Raji (cell line): ENCODE data around the gene SUCLG2.

Source experiments
- POLR2A ChIP-seq: IDR thresholded peaks from 2 replicates; pipeline ENCODE4 v1.6.1; 2011; ENCODE audit warnings: low read depth, low read length, control low read depth; ENCODE audit not compliant: insufficient read depth

Gene SUCLG2, protein sequence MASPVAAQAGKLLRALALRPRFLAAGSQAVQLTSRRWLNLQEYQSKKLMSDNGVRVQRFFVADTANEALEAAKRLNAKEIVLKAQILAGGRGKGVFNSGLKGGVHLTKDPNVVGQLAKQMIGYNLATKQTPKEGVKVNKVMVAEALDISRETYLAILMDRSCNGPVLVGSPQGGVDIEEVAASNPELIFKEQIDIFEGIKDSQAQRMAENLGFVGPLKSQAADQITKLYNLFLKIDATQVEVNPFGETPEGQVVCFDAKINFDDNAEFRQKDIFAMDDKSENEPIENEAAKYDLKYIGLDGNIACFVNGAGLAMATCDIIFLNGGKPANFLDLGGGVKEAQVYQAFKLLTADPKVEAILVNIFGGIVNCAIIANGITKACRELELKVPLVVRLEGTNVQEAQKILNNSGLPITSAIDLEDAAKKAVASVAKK

GRCh38 chr3:67654099-67654843 is at the start of gene SUCLG2:
SUCLG2 (minus strand) TSS chr3:67654612; CDS start chr3:67654586, 26 bp downstream.
- peak; percentile 76 for TF ChIP-seq POLR2A

DNA sequence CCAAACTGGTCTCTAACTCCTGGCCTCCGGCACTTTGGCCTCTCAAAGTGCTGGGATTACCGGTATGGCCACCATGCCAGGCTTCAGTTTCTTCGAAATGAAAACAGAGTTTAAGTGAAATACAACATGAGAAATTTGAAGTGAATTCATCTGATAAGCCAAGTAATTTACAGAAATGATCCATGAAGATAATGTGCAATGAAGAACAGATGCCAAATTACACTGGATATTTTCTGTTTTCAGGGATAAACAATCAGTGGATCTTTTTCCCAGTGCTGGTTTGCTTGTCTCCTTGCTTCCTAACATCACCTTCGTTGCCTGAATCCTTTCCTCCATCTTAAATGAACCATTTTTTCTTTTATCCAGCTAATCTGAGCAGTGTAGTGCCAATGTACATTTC is 46.2 kb upstream of the SUCLG2 start:
- TF ChIP-seq POLR2A, result no peak

DNA sequence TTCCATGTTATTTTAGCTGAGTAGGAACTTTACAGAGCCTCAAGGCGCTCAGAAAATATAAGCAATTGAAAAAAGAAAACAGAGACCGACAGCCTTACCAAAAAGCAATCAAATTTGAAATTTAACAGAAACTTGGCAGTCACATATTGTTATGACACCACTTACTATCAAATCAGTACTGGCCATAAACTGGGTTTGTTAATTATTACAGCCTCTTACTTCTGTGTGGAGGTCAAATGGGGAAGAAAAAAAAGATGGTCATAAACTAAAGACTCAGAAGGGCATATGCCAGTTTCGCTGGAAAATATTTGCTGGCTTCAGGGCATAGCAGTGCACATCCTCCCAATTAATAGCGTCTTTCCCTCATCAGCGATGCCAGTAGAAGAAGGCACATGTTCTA is 45.5 kb upstream of the SUCLG2 start:
- TF ChIP-seq POLR2A, result no peak

GRCh38 chr3:67692621-67693020 is 38.2 kb upstream of the SUCLG2 start:
- TF ChIP-seq POLR2A, result no peak

DNA sequence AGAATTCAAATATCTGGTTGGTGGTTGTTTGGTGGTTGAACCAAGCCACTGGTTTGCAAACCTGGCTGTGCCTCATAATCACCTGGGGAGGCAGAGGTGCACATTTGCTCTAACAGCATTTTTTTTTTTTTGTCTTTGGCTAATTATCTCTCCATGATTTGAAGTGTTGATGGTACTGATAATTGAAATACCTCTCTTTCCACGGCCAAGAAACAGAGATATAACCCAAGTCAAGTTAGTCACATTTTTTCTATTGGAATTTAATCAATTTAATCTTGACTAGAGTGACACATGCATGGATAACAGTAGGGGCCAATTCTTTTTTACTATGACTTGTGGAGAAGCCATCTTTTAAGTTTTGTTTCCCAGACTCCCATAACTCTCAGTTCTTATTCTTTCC is 37.5 kb upstream of the SUCLG2 start:
- TF ChIP-seq POLR2A, result no peak

- TF ChIP-seq POLR2A, result no peak
Observed at GRCh38 chr3:67691207-67691606, 36.8 kb upstream of the SUCLG2 start.

GRCh38 chr3:67689806-67690205 is 35.4 kb upstream of the SUCLG2 start:
- TF ChIP-seq POLR2A, result no peak

DNA sequence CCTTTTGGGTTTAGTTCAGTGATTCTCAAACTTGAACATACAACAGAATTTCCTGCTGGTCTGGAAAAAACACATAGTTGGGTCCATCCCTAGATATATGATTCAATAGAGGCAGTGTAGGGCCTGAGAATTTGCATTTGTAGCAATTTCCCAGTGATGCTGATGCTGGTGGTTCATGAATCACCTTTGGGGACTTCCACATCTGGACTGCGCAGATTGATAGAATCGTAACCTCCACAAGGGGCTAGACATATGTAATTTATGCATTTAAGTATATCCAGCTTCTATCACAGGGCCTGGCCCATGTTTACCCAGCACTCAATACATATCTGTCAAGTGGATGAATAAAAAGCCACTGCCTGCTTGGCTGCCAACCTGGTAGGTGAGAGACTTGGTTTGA is 33.8 kb upstream of the SUCLG2 start:
- TF ChIP-seq POLR2A, result no peak

DNA sequence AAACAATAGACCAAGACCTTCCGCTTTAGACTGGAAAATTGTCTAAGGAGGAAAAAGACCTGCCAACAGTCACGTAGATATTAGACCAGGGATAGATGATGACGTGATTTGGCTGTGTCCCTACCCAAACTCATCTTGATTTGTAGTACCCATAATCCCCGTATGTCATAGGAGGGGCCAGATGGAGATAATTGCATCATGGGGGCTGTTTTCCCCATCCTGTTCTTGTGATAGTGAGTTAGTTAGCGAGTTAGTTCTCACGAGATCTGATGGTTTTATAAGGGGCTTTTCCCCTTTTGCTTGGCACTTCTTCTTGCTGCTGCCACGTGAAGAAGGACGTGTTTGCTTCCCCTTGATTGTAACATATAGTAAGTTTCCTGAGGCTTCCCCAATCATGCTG is 31.7 kb upstream of the SUCLG2 start:
- TF ChIP-seq POLR2A, result no peak

- TF ChIP-seq POLR2A, result no peak
Observed at GRCh38 chr3:67685499-67685898, 31.1 kb upstream of the SUCLG2 start.

- TF ChIP-seq POLR2A, result no peak
Observed at GRCh38 chr3:67684211-67684610, 29.8 kb upstream of the SUCLG2 start.

DNA sequence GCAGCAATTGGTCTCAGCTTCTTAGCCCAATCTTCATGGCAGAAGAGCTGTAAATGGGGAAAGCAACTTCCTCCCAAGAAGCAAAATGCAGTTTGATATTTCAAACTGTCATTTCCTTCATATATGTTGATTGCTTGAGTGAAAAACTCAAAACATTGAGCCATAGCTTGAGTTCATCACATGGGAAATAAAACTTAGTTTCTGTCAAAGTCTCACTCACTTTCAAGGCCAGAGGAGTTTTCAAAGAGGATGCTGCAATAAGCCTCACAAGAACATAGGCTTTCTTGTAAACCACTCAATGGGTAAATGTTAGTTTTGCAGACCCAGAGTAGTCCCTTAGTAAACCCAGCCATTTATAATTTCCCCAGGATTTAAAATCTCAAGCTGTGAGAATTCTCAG is 29.1 kb upstream of the SUCLG2 start:
- TF ChIP-seq POLR2A, result no peak

GRCh38 chr3:67678665-67679064 is 24.3 kb upstream of the SUCLG2 start:
- no peak for TF ChIP-seq POLR2A

DNA sequence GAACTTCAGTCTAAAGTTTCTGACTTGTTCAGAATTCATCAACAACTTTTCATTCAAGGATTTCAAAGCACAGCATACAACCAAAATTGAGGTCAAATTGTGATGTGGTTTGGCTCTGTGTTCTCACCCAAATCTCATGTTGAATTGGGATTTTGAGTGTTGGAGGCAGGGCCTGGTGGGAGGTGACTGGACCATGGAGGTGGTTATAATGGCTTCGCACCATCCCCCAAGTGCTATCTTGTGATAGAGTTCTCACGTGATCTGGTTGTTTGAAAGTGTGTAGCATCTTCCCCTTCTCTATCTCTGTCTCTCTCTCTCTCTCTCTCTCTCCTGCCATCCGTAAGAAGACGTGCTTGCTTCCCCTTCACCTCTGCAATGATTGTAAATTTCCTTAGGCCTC is 19.6 kb upstream of the SUCLG2 start:
- no peak for TF ChIP-seq POLR2A

DNA sequence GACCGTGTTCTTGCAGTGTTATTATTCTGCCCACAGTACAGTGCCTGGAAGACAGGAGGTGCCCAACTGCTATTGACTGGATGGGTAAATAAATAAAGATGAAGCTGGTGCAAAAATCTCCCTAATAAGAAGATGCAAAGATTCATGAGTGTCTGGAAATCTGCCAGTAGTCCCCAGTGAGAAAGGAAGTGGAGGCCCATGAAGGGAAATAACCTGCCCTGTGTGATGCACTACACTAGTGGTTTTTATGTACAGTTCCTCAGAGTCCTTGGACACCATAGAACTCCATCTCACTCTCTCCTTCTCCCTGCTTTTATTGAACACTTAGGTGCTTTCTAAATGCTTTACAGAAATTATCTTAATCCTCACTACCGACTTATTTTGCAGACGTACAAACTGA is 8.3 kb upstream of the SUCLG2 start:
- no peak for TF ChIP-seq POLR2A

DNA sequence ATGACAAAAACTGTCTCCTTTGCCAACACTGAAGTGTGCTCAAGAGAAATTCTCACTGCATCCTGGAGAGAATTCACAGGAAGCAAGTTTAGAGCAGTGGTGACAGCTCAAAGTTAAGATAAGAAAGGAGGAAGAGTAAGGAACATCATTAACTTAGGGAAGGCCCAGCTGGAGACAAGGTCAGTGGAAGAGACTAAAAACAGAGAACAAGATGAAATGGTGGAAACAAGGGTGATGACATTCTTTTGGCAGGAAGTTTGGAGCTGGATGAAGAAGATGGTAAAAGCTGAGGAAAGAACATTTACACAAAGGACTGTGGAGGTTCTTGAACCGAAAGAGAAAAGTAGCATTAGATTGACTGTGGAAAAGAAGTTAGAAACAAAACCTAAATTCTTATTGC is 6.7 kb upstream of the SUCLG2 start:
- TF ChIP-seq POLR2A, result no peak
